GM12872 (cell line): ENCODE results near the gene RABGAP1L.

Experiments
- TF ChIP-seq, protein P1 (sequence below): IDR thresholded peaks from 3 replicates; pipeline ENCODE4 v1.5.1; 2011; ENCODE audit warnings: low read depth, mild to moderate bottlenecking, low read length, moderate library complexity; ENCODE audit not compliant: insufficient read depth

RABGAP1L gene

DNA sequence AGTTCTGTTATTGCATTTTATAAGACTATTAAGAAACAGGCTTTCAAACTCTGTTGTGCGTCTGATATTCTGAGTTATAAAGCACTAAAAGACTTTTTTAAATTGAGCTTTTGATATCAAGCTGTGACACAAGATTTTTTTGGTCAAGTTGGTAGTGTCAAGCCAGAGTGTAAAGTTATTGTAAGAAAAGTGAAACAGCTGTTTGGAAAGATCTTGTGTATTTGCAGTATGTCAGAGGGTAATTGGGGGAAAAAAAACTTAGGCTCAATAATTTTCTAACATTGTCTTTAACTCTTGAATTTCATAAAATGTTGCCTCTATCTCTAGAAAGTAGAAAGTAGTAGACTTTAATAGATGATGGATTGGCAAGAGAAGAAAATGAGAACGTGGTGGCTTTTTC, 844.2 kb downstream of the RABGAP1L start:
- TF ChIP-seq, protein P1, sequence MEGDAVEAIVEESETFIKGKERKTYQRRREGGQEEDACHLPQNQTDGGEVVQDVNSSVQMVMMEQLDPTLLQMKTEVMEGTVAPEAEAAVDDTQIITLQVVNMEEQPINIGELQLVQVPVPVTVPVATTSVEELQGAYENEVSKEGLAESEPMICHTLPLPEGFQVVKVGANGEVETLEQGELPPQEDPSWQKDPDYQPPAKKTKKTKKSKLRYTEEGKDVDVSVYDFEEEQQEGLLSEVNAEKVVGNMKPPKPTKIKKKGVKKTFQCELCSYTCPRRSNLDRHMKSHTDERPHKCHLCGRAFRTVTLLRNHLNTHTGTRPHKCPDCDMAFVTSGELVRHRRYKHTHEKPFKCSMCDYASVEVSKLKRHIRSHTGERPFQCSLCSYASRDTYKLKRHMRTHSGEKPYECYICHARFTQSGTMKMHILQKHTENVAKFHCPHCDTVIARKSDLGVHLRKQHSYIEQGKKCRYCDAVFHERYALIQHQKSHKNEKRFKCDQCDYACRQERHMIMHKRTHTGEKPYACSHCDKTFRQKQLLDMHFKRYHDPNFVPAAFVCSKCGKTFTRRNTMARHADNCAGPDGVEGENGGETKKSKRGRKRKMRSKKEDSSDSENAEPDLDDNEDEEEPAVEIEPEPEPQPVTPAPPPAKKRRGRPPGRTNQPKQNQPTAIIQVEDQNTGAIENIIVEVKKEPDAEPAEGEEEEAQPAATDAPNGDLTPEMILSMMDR: no peak

DNA sequence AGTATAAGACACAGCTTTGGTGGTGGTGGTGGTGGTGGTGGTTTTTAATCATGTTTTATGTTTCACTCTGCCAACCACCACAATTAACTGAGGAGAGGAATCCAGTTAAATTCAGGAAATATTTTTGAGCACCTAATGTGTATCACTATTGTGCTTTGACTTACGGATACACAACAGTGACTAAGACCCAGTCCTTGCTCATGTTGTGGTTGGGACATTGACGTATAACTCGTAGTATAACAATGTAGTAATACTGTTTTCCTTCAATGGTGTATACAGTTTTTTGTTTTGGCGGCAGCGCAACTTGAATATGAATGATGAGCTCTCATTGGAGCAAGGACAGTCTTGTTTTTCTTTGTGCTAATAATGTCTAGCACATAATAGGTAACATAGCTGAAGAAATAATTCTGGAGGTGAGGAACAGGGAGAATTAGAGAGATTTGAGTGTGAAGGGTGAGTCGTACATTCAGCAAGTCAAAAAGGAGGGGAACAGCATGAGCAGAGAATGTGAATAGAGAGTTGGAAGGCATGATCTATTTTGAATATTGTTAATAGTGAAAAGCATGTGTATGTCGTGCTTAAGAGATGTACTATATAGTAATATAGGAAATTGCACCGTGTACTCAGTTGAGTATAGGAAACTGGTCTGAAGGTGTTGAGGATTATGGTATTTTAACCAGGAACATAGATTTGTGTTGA, 845.9 kb downstream of the RABGAP1L start:
- TF ChIP-seq, protein P1: no peak

DNA sequence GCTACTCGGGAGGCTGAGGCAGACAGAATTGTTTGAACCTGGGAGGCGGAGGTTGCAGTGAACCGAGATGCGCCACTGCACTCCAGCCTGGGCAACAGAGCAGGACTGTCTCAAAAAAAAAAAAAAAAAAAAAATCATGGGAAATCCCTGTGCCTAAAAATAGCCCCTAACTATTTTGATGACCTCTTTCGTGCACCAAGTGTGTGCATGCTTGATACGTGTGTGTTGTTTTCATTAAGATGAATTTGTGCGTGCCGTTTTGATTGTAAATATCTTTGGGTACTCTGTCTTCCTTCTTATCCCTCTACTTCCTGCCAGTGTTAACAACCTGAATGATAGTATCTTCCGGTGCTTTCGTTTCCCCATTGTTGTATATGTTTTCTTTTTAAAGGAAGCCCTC, 850.2 kb downstream of the RABGAP1L start:
- TF ChIP-seq, protein P1: no peak

- TF ChIP-seq, protein P1: no peak
Observed at GRCh38 chr1:175013445-175013844, 854.1 kb downstream of the RABGAP1L start.

- TF ChIP-seq, protein P1: no peak
Observed at GRCh38 chr1:175015243-175015642, 855.9 kb downstream of the RABGAP1L start.

GRCh38 chr1:175019524-175019923, 860.2 kb downstream of the RABGAP1L start:
- TF ChIP-seq, protein P1: no peak

DNA sequence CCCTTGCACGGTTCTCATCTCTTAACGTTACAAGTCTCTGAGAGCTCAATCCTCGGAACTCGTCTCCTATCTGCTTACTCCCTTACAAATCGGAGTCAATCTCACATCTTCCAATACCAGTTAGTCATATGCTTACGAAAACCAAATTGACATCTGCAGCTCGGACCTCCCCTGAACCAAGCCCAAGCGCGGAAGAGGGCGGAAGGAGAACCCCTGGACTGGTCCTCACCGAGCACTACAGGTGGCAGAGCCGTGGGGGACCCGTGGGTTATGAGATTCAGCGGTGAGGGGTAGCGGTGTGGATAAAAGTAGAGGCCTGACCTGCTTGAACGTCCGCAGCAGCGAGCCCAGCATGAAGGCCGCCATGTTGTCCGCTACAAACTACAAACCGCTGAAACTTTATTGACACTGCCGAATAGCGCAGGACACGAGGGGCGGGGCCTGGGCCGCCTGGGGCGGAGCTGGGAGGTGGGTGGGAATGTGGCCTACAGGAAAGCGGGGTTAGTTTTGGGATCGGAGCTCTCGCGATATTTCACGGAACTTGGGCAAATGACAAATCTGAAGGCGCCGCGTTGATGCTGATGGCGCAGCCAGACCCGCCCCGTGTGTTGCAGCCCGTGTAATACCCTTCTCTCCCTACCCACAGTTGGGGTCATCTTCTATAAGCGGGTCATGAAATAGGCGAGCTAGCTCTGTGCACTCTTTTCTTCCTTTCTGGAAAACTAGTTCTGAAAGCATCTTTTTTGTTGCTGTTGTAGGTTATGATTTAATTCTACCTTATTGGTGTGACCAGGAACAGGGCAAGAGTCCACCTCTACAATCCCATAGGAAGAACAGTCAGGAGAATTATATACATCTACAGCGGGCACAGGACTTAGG, 864.0 kb downstream of the RABGAP1L start, which contains the start of gene MRPS14:
TSS of gene MRPS14 (minus strand) at position 383 of the 879 bp plus-strand sequence. CDS start at position 366, 17 bp downstream.
- TF ChIP-seq, protein P1: no peak
